Coronary artery (tissue), 2 donors: ENCODE data around the gene CASKIN2.

Experiments
- DNase-seq: peaks from one replicate; pipeline ENCODE4 v3.0.0-alpha.2; 2017; ENCODE audit warnings: low spot score
- H3K27ac ChIP-seq, 2 donors: fragments of 200-600 bp; sonication (generic); one replicate each; pipeline ENCODE4 v1.5.1; 2016 to 2019
- H3K4me3 ChIP-seq: fragments of 200-600 bp; sonication (generic); 2 replicates; pipeline ENCODE4 v1.5.1; 2016; ENCODE audit warnings: mild to moderate bottlenecking, moderate library complexity
- CTCF ChIP-seq: fragments of 200-600 bp; sonication (generic); IDR thresholded peaks from one replicate; pipeline ENCODE4 v1.5.1; 2019; ENCODE audit warnings: antibody characterized with exemption

Gene CASKIN2

GRCh38 chr17:75558666-75559530 lies 43.6 kb upstream of the CASKIN2 start:
- no peak for DNase-seq
- Histone ChIP-seq H3K4me3 (no peak overlapping the region), H3K27ac (no peak overlapping the region)
- no peak for TF ChIP-seq CTCF

- no peak for TF ChIP-seq CTCF
- no peak for DNase-seq
- no peak overlapping the region for H3K27ac ChIP-seq
- H3K4me3 ChIP-seq = no peak overlapping the region
Measured at GRCh38 chr17:75557852-75558665, 42.7 kb upstream of the CASKIN2 start.

- TF ChIP-seq CTCF = no peak
- no peak overlapping the region for H3K4me3 ChIP-seq
- no peak overlapping the region for H3K27ac ChIP-seq
- DNase-seq = no peak
Measured at GRCh38 chr17:75557075-75557851, 41.9 kb upstream of the CASKIN2 start.

- DNase-seq = no peak
- TF ChIP-seq CTCF = no peak
- no peak overlapping the region for H3K27ac ChIP-seq
- no peak overlapping the region for H3K4me3 ChIP-seq
Measured at GRCh38 chr17:75555679-75556153, 40.4 kb upstream of the CASKIN2 start.

- no peak for TF ChIP-seq CTCF
- Histone ChIP-seq H3K4me3 (no peak overlapping the region), H3K27ac (no peak overlapping the region)
- DNase-seq = no peak
Measured at GRCh38 chr17:75553295-75554110, 38.2 kb upstream of the CASKIN2 start.
